IMR-90 (cell line): ENCODE results near the gene RNF113A. TPM values are rescaled to one million over a fixed set of nuclear protein-coding genes. Genes with fewer than 3 reads are reported as not detected.

Experiments
- ATAC-seq: fragments of 200-7000 bp; cut with Tn5 transposase; 2 replicates; pipeline ENCODE4 v1.9.1; 2020; ENCODE audit warnings: low read depth, mild to moderate bottlenecking, moderate library complexity
- BruUV-seq: library from RNA; stranded (reverse); fragments of 400-500 nt; replicated peaks from 2 replicates; lab custom pipeline; 2021; lab: Mats Ljungman, UMichigan
- CTCF ChIA-PET: fragments of 300-600 bp; formaldehyde crosslinking; extraction: SDS; loops from one replicate; lab custom pipeline; 2021; ENCODE audit warnings: antibody characterized with exemption; lab: Yijun Ruan, JAX
- POLR2A ChIA-PET: fragments of 300-600 bp; sonication (Branson Sonifier 250); formaldehyde crosslinking; loops from one replicate; lab custom pipeline; 2022; ENCODE audit warnings: antibody characterized with exemption; ENCODE audit not compliant: unreplicated experiment; lab: Charles Lee
- DNase-seq: peaks from one replicate; pipeline ENCODE4 v3.0.0; 2013
- H2AFZ ChIP-seq: replicated peaks from 2 replicates; pipeline ENCODE3; 2013; ENCODE audit warnings: low read length, mild to moderate bottlenecking; ENCODE audit not compliant: poor library complexity
- H2AK5ac ChIP-seq: 2 replicates; pipeline ENCODE4 v1.6.1; 2013; ENCODE audit warnings: low read depth, low read length, inconsistent platforms
- H2AK9ac ChIP-seq: replicated peaks from 2 replicates; pipeline ENCODE3; 2013; ENCODE audit warnings: mild to moderate bottlenecking, low read depth, low read length, moderate library complexity; ENCODE audit not compliant: poor library complexity
- H2BK120ac ChIP-seq: 2 replicates; pipeline ENCODE4 v1.6.1; 2013; ENCODE audit warnings: low read depth, low read length, inconsistent platforms
- H2BK15ac ChIP-seq: 3 replicates; pipeline ENCODE4 v1.6.1; 2013; ENCODE audit warnings: low read depth, low read length, inconsistent platforms
- H2BK20ac ChIP-seq: 2 replicates; pipeline ENCODE4 v1.6.1; 2013; ENCODE audit warnings: low read depth, mild to moderate bottlenecking, inconsistent platforms, low read length, moderate library complexity
- H2BK5ac ChIP-seq: 2 replicates; pipeline ENCODE4 v1.6.1; 2013; ENCODE audit warnings: mild to moderate bottlenecking, low read depth, low read length, inconsistent platforms; ENCODE audit not compliant: poor library complexity, severe bottlenecking
- H3K14ac ChIP-seq: replicated peaks from 2 replicates; pipeline ENCODE4 v1.6.1; 2013; ENCODE audit warnings: low read depth, low read length, inconsistent platforms
- H3K18ac ChIP-seq: 2 replicates; pipeline ENCODE4 v1.6.1; 2013; ENCODE audit warnings: low read depth, low read length, control low read depth
- H3K23ac ChIP-seq: 2 replicates; pipeline ENCODE4 v1.6.1; 2013; ENCODE audit warnings: low read depth, low read length, inconsistent platforms
- H3K27ac ChIP-seq: 2 replicates; pipeline ENCODE4 v1.5.1; 2013; ENCODE audit warnings: mild to moderate bottlenecking, control low read depth, low read length; ENCODE audit not compliant: insufficient read depth
- H3K27me3 ChIP-seq: 2 replicates; pipeline ENCODE4 v1.6.1; 2013; ENCODE audit warnings: low read length; ENCODE audit not compliant: control insufficient read depth, insufficient read depth
- H3K36me3 ChIP-seq: 2 replicates; pipeline ENCODE4 v1.6.1; 2013; ENCODE audit warnings: low read length, mixed read lengths; ENCODE audit not compliant: control insufficient read depth, insufficient read depth
- H3K4ac ChIP-seq: 2 replicates; pipeline ENCODE4 v1.6.1; 2013; ENCODE audit warnings: low read depth, low read length, inconsistent platforms
- H3K4me1 ChIP-seq: 2 replicates; pipeline ENCODE4 v1.6.1; 2013; ENCODE audit warnings: low read length, mixed read lengths; ENCODE audit not compliant: control insufficient read depth, insufficient read depth
- H3K4me2 ChIP-seq: 2 replicates; pipeline ENCODE4 v1.6.1; 2013; ENCODE audit warnings: low read depth, mild to moderate bottlenecking, control low read depth, low read length, moderate library complexity
- H3K4me3 ChIP-seq: 2 replicates; pipeline ENCODE4 v1.5.1; 2013; ENCODE audit warnings: low read depth, mild to moderate bottlenecking, control low read depth, low read length, moderate library complexity; ENCODE audit not compliant: insufficient read depth
- H3K56ac ChIP-seq: 2 replicates; pipeline ENCODE4 v1.6.1; 2013; ENCODE audit warnings: low read length, inconsistent platforms; ENCODE audit not compliant: insufficient read depth; ENCODE audit errors: extremely low read depth
- H3K79me1 ChIP-seq, 2 experiments: 2 replicates each; pipeline ENCODE4 v1.6.1; 2013; ENCODE audit warnings: low read length in 2 of 2, inconsistent platforms in 1 of 2, low read depth in 1 of 2
- H3K9ac ChIP-seq: 2 replicates; pipeline ENCODE4 v1.6.1; 2013; ENCODE audit warnings: low read depth, low read length, control low read depth
- H3K9me1 ChIP-seq: 2 replicates; pipeline ENCODE4 v1.6.1; 2013; ENCODE audit warnings: low read length, inconsistent platforms; ENCODE audit not compliant: insufficient read depth
- H3K9me3 ChIP-seq: 2 replicates; pipeline ENCODE4 v1.6.1; 2013; ENCODE audit warnings: low read length; ENCODE audit not compliant: control insufficient read depth, insufficient read depth
- H4K20me1 ChIP-seq: 2 replicates; pipeline ENCODE4 v1.6.1; 2013; ENCODE audit warnings: low read length, inconsistent platforms; ENCODE audit not compliant: insufficient read depth
- H4K5ac ChIP-seq: 2 replicates; pipeline ENCODE4 v1.6.1; 2013; ENCODE audit warnings: mild to moderate bottlenecking, low read depth, low read length, control low read depth
- H4K8ac ChIP-seq, 2 experiments: 2 replicates each; pipeline ENCODE4 v1.6.1; 2013; ENCODE audit warnings: low read depth in 2 of 2, low read length in 2 of 2, control low read depth in 1 of 2, inconsistent platforms in 1 of 2
- H4K91ac ChIP-seq: 2 replicates; pipeline ENCODE4 v1.6.1; 2013; ENCODE audit warnings: low read depth, low read length, inconsistent platforms; ENCODE audit not compliant: insufficient read depth
- BHLHE40 ChIP-seq: fragments of 150-350 bp; IDR thresholded peaks from 2 replicates; pipeline ENCODE4 v1.6.1; 2016; ENCODE audit warnings: mild to moderate bottlenecking, low read depth, low read length
- CEBPB ChIP-seq: IDR thresholded peaks from 2 replicates; pipeline ENCODE4 v1.6.1; 2012; ENCODE audit warnings: low read depth, low read length, improper control_type of control experiment
- CHD1 ChIP-seq: IDR thresholded peaks from 2 replicates; pipeline ENCODE4 v1.6.1; 2012; ENCODE audit warnings: low read depth, low read length, improper control_type of control experiment
- FOS ChIP-seq: fragments of 150-350 bp; IDR thresholded peaks from 2 replicates; pipeline ENCODE4 v1.6.1; 2016; ENCODE audit warnings: low read depth, low read length
- MAFK ChIP-seq: IDR thresholded peaks from 2 replicates; pipeline ENCODE4 v1.6.1; 2012; ENCODE audit warnings: low read depth, low read length, improper control_type of control experiment
- MAZ ChIP-seq: IDR thresholded peaks from 2 replicates; pipeline ENCODE4 v1.6.1; 2012; ENCODE audit warnings: low read depth, mild to moderate bottlenecking, low read length, improper control_type of control experiment, moderate library complexity, borderline replicate concordance
- MXI1 ChIP-seq: IDR thresholded peaks from 2 replicates; pipeline ENCODE4 v1.6.1; 2012; ENCODE audit warnings: low read depth, mild to moderate bottlenecking, low read length, moderate library complexity, borderline replicate concordance
- NFE2L2 ChIP-seq: fragments of 150-350 bp; IDR thresholded peaks from 2 replicates; pipeline ENCODE4 v1.6.1; 2016; ENCODE audit warnings: low read depth, mild to moderate bottlenecking, low read length
- POLR2A ChIP-seq: IDR thresholded peaks from 2 replicates; pipeline ENCODE4 v1.6.1; 2012; ENCODE audit warnings: mild to moderate bottlenecking, low read depth, low read length
- RFX5 ChIP-seq: IDR thresholded peaks from 2 replicates; pipeline ENCODE4 v1.8.0; 2012; ENCODE audit warnings: low read depth, mild to moderate bottlenecking, low read length, moderate library complexity
- SMC3 ChIP-seq: fragments of 150-350 bp; IDR thresholded peaks from 2 replicates; pipeline ENCODE4 v1.6.1; 2016; ENCODE audit warnings: low read depth, mild to moderate bottlenecking, antibody characterized with exemption, low read length, moderate library complexity
- WGBS, 2 experiments: methylation state at CpG; one replicate each; pipeline versions ENCODE4 v1.1.5 to v1.1.7; 2013; ENCODE audit warnings: missing lambda C conversion rate in 2 of 2; ENCODE audit not compliant: insufficient read length in 1 of 2; ENCODE audit errors: extremely low coverage in 2 of 2; 5-methylcytosine and 5-hydroxymethylcytosine counted together
- dilution Hi-C: fragments of 300-500 bp; cut with HindIII; formaldehyde crosslinking; loops from one replicate; pipeline ENCODE4 v1.14.3; 2018; ENCODE audit warnings: low sequenced_read_pairs; ENCODE audit not compliant: unreplicated experiment
- in situ Hi-C: fragments of 300-500 bp; cut with MboI; formaldehyde crosslinking; loops from 3 replicates; pipeline ENCODE4 v1.14.3; 2019; ENCODE audit warnings: low sequenced_read_pairs, inconsistent platforms, mixed read lengths
- intact Hi-C: fragments of 100-400 bp; cut with micrococcal nuclease; formaldehyde crosslinking; loops from 2 replicates; pipeline ENCODE4 v1.10.0; 2022
- polyA plus RNA-seq, 3 experiments: library from polyadenylated mRNA; depleted of rRNA; stranded (reverse); fragments of >200 nt; gene quantifications; 2 replicates each; pipeline ENCODE4 v1.2.3, GENCODE V29; 2012; ENCODE audit warnings: low replicate concordance in 1 of 3
- total RNA-seq: library from RNA; depleted of rRNA; stranded (reverse); fragments of >200 nt; gene quantifications from 2 replicates; pipeline ENCODE4 v1.2.3, GENCODE V29; 2012

RNF113A gene
- total and polyA plus RNA-seq, 2 of the 4 experiments (the other 2 are of a cell fraction) = 16.5 to 17.0 TPM

- no peak overlapping the region for H4K8ac ChIP-seq
- no peak overlapping the region for H3K56ac ChIP-seq
- no peak for DNase-seq
- no peaks in the 10 kb centered on the region for H3K9me1 ChIP-seq
- ChIA-PET POLR2A (no interaction called here), CTCF (no interaction called here)
- H2BK20ac ChIP-seq = no peak overlapping the region
- WGBS, 2 experiments = no CpG with 5 or more reads among the region's 2 CpGs
- no peaks in the 10 kb centered on the region for H3K27me3 ChIP-seq
- no peak overlapping the region for H3K4me3 ChIP-seq
- no peaks in the 10 kb centered on the region for H3K9me3 ChIP-seq
- H4K5ac ChIP-seq = no peak overlapping the region
- no peak overlapping the region for H3K9ac ChIP-seq
- ATAC-seq = no peak
- no peak overlapping the region for H3K23ac ChIP-seq
- no peak overlapping the region for H2BK120ac ChIP-seq
- H3K14ac ChIP-seq = no peak overlapping the region
- H3K4me2 ChIP-seq = no peak overlapping the region
- H4K20me1 ChIP-seq = no peaks in the 10 kb centered on the region
- H2AK5ac ChIP-seq = no peak overlapping the region
- no peak overlapping the region for H2AK9ac ChIP-seq
- no peak overlapping the region for H2BK15ac ChIP-seq
- no peak overlapping the region for H2BK5ac ChIP-seq
- intact Hi-C loops (no loop called here), in situ Hi-C loops (no loop called here), dilution Hi-C loops (no loop called here)
- TF ChIP-seq MAFK = no peak
- no peak for TF ChIP-seq MAZ
- no peak for TF ChIP-seq BHLHE40
- TF ChIP-seq POLR2A = no peak
- no peak for TF ChIP-seq CEBPB
- no peak for TF ChIP-seq SMC3
- no peak for TF ChIP-seq MXI1
- TF ChIP-seq RFX5 = no peak
- TF ChIP-seq FOS = no peak
- no peak for TF ChIP-seq NFE2L2
- no peak for TF ChIP-seq CHD1
- H2AFZ ChIP-seq = no peak overlapping the region
- no TSS peak for BruUV-seq
- no peaks in the 10 kb centered on the region for H3K36me3 ChIP-seq
- no peaks in the 10 kb centered on the region for H3K79me1 ChIP-seq
- H3K4ac ChIP-seq = no peak overlapping the region
- H3K4me1 ChIP-seq = no peaks in the 10 kb centered on the region
- no peak overlapping the region for H3K18ac ChIP-seq
- no peak overlapping the region for H3K27ac ChIP-seq
- no peak overlapping the region for H4K91ac ChIP-seq
Measured at GRCh38 chrX:119917877-119918276, 46.3 kb upstream of the RNF113A start.
